Endodermal cell (in vitro differentiated cells): ENCODE results near the gene PRKAR2B. TPM values are rescaled to one million over a fixed set of nuclear protein-coding genes. Genes with fewer than 3 reads are reported as not detected.

Experiments used
- DNase-seq: peaks from one replicate; pipeline ENCODE4 v3.0.0-alpha.2; 2017
- H3K27ac ChIP-seq: 2 replicates; pipeline ENCODE4 v1.5.1; 2013; ENCODE audit warnings: mild to moderate bottlenecking, low read depth, low read length, moderate library complexity
- H3K27me3 ChIP-seq: 2 replicates; pipeline ENCODE4 v1.6.1; 2013; ENCODE audit warnings: mild to moderate bottlenecking, low read length, moderate library complexity; ENCODE audit not compliant: insufficient read depth, control insufficient read depth, poor library complexity, severe bottlenecking
- H3K36me3 ChIP-seq: 2 replicates; pipeline ENCODE4 v1.7.0; 2013; ENCODE audit warnings: mild to moderate bottlenecking, low read length, moderate library complexity; ENCODE audit not compliant: control insufficient read depth, insufficient read depth
- H3K4me1 ChIP-seq: one replicate; pipeline ENCODE4 v1.7.0; 2013; ENCODE audit warnings: low read length; ENCODE audit not compliant: control insufficient read depth, insufficient read depth
- H3K4me3 ChIP-seq: 2 replicates; pipeline ENCODE4 v1.5.1; 2013; ENCODE audit warnings: mild to moderate bottlenecking, low read length, moderate library complexity
- H3K9ac ChIP-seq: 2 replicates; pipeline ENCODE4 v1.6.1; 2013; ENCODE audit warnings: mild to moderate bottlenecking, low read length, moderate library complexity; ENCODE audit not compliant: poor library complexity, severe bottlenecking; ENCODE audit errors: extremely low read depth
- H3K9me3 ChIP-seq: 2 replicates; pipeline ENCODE4 v1.6.1; 2013; ENCODE audit warnings: mild to moderate bottlenecking, low read length, moderate library complexity; ENCODE audit not compliant: control insufficient read depth
- H3K27ac Mint-ChIP-seq: 2 replicates; pipeline ENCODE4 v1.8.0; 2020; ENCODE audit warnings: mixed read lengths
- H3K27me3 Mint-ChIP-seq: 2 replicates; pipeline ENCODE4 v1.8.0; 2021; ENCODE audit warnings: mild to moderate bottlenecking, mixed read lengths; ENCODE audit not compliant: insufficient read depth
- H3K36me3 Mint-ChIP-seq: 2 replicates; pipeline ENCODE4 v1.8.0; 2020; ENCODE audit warnings: low read depth, mixed read lengths
- H3K4me1 Mint-ChIP-seq: 2 replicates; pipeline ENCODE4 v1.8.0; 2020; ENCODE audit warnings: mixed read lengths
- H3K4me3 Mint-ChIP-seq: 2 replicates; pipeline ENCODE4 v1.8.0; 2020; ENCODE audit warnings: mild to moderate bottlenecking, moderate library complexity, mixed read lengths
- H3K9me3 Mint-ChIP-seq: 2 replicates; pipeline ENCODE4 v1.8.0; 2020; ENCODE audit warnings: mild to moderate bottlenecking, mixed read lengths
- WGBS, 2 experiments: methylation state at CpG; one replicate each; pipeline versions ENCODE4 v1.1.5 to v1.1.7; 2013; ENCODE audit warnings: missing lambda C conversion rate in 2 of 2, mixed read lengths in 1 of 2; ENCODE audit not compliant: insufficient coverage in 1 of 2, insufficient read length in 1 of 2; 5-methylcytosine and 5-hydroxymethylcytosine counted together
- total RNA-seq, 2 donors: library from RNA; stranded (reverse); fragmentation: NEBNext Ultra II Directional in 1 of 2; extraction: Animal tissue kit (Norgen Biotek cat#: 25700) in 1 of 2; gene quantifications; 2 replicates in 1 of 2; 3 replicates in 1 of 2; pipeline ENCODE4 v1.2.1, GENCODE V29; 2021
- TF ChIP-seq, protein P1 (sequence below): fragments of 200-600 bp; sonication (generic); conservative IDR thresholded peaks from 2 replicates; pipeline ENCODE4 v1.5.0; 2021; ENCODE audit warnings: antibody characterized with exemption, mild to moderate bottlenecking

PRKAR2B gene
- total RNA-seq, 2 donors from 2014 or later = 7.3 to 10.2 TPM

DNA sequence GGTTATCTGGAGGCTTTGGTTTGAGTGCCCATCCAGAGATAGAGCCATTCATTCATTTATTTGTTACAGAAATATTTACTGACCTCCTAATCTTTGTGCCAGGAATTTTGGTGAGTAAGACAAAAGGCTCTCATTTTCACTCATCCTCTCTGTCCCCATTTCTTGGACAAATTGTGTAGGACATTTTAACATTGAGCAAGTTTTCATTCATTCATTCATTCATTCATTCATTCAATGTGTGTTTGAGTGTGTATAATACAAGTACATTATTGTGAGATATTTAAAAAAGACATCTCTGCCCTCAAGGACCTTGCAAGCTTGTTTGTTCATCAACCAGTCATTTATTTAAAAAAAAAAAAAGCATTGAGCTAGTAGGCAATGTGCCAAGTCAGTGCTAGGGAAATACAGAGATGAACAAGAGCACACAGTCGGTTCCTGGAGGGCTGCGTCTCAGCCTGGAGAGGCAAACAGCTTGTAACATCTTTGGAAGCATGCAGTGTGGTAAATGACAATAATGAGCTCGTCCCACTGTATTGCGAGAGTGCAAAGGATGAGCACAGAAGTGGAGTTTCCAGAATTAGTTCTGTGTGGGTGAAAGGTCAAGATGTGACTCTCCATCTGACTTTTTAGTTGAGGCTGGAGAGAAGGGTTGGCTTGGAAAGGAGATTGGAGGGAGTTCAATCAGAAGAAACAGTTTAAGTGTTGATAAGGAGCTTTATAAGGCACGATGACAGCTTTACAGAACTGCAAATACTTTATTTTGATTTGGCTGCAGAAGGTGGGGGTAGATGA is 73.8 kb downstream of the PRKAR2B start:
- Histone ChIP-seq H3K9me3 (no peaks in the 10 kb centered on the region), H3K4me1 (no peaks in the 10 kb centered on the region), H3K27me3 (no peaks in the 10 kb centered on the region), H3K36me3 (no peaks in the 10 kb centered on the region), H3K9ac (no peak overlapping the region), H3K27ac (no peak overlapping the region), H3K4me3 (no peak overlapping the region)
- 91 to 94% methylated on average over 5 of the region's 5 CpGs for WGBS, 2 experiments
- no peaks in the 10 kb centered on the region for H3K9me3 Mint-ChIP-seq
- H3K36me3 Mint-ChIP-seq = no peaks in the 10 kb centered on the region
- TF ChIP-seq, protein P1, sequence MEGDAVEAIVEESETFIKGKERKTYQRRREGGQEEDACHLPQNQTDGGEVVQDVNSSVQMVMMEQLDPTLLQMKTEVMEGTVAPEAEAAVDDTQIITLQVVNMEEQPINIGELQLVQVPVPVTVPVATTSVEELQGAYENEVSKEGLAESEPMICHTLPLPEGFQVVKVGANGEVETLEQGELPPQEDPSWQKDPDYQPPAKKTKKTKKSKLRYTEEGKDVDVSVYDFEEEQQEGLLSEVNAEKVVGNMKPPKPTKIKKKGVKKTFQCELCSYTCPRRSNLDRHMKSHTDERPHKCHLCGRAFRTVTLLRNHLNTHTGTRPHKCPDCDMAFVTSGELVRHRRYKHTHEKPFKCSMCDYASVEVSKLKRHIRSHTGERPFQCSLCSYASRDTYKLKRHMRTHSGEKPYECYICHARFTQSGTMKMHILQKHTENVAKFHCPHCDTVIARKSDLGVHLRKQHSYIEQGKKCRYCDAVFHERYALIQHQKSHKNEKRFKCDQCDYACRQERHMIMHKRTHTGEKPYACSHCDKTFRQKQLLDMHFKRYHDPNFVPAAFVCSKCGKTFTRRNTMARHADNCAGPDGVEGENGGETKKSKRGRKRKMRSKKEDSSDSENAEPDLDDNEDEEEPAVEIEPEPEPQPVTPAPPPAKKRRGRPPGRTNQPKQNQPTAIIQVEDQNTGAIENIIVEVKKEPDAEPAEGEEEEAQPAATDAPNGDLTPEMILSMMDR = no peak
- no peak overlapping the region for H3K27ac Mint-ChIP-seq
- H3K4me1 Mint-ChIP-seq = no peaks in the 10 kb centered on the region
- no peak for DNase-seq
- H3K27me3 Mint-ChIP-seq = no peaks in the 10 kb centered on the region
- no peak overlapping the region for H3K4me3 Mint-ChIP-seq

GRCh38 chr7:107119376-107120105 is 75.0 kb downstream of the PRKAR2B start:
- Histone ChIP-seq H3K36me3 (no peaks in the 10 kb centered on the region), H3K27ac (no peak overlapping the region), H3K4me1 (no peaks in the 10 kb centered on the region), H3K9me3 (no peaks in the 10 kb centered on the region), H3K4me3 (no peak overlapping the region), H3K9ac (no peak overlapping the region), H3K27me3 (no peaks in the 10 kb centered on the region)
- H3K4me1 Mint-ChIP-seq = no peaks in the 10 kb centered on the region
- DNase-seq = no peak
- TF ChIP-seq, protein P1 = no peak
- H3K4me3 Mint-ChIP-seq = no peak overlapping the region
- no peak overlapping the region for H3K27ac Mint-ChIP-seq
- no peaks in the 10 kb centered on the region for H3K27me3 Mint-ChIP-seq
- 88 to 100% methylated on average over 4 to 6 of the region's 6 CpGs for WGBS, 2 experiments
- no peaks in the 10 kb centered on the region for H3K9me3 Mint-ChIP-seq
- H3K36me3 Mint-ChIP-seq = no peaks in the 10 kb centered on the region

DNA sequence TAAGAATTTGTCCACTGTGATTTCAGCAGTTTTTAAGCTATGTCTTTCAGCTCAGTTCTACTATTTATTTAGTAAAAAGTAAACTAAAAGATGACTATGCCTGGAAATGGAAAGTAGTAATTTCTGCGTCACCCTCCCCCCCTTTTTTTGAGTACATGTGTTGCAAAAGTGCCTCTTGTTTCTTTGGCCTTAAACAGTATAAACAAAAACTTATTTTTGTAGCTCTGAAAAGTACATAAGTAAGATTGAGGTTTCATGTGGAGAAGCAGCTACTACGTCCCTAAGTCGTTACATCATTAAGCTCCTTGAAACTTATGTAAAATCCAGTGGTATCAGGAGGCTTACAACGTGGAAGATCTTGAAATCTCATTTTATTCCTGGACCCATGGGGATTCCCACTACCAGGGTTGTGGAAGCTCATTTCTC is 78.0 kb downstream of the PRKAR2B start:
- Histone ChIP-seq H3K4me3 (no peak overlapping the region), H3K9me3 (no peaks in the 10 kb centered on the region), H3K27me3 (no peaks in the 10 kb centered on the region), H3K27ac (no peak overlapping the region), H3K36me3 (no peaks in the 10 kb centered on the region), H3K9ac (no peak overlapping the region), H3K4me1 (no peaks in the 10 kb centered on the region)
- TF ChIP-seq, protein P1 = no peak
- no peaks in the 10 kb centered on the region for H3K9me3 Mint-ChIP-seq
- peaks cover 2% of the 10 kb centered on the region for H3K4me1 Mint-ChIP-seq
- 56 to 63% methylated on average over 3 to 4 of the region's 4 CpGs for WGBS, 2 experiments
- no peaks in the 10 kb centered on the region for H3K36me3 Mint-ChIP-seq
- H3K27ac Mint-ChIP-seq = no peak overlapping the region
- H3K27me3 Mint-ChIP-seq = no peaks in the 10 kb centered on the region
- no peak overlapping the region for H3K4me3 Mint-ChIP-seq
- no peak for DNase-seq
